MM.1S (cell line): Measurements from ENCODE around the gene MPG.

Source experiments
- CTCF ChIP-seq: fragments of 300-600 bp; sonication (generic); IDR thresholded peaks from 2 replicates; pipeline ENCODE4 v1.5.1; 2016; ENCODE audit warnings: antibody characterized with exemption, low read length, mixed read lengths
- EZH2 ChIP-seq: fragments of 300-600 bp; sonication (generic); optimal IDR thresholded peaks from 2 replicates; pipeline ENCODE3; 2017; ENCODE audit warnings: low read depth, mild to moderate bottlenecking, antibody characterized with exemption, low read length, mixed read lengths
- EZH2phosphoT487 ChIP-seq: fragments of 300-600 bp; sonication (generic); IDR thresholded peaks from 2 replicates; pipeline ENCODE4 v1.6.1; 2018; ENCODE audit warnings: antibody characterized with exemption, low read length

GRCh38 chr16:85865-86264 is 7.8 kb downstream of the MPG start:
- TF ChIP-seq CTCF (no peak), EZH2 (no peak), EZH2phosphoT487 (no peak)
